Liver (tissue), 9 donors: ENCODE data around the gene MPC2. TPM values are rescaled to one million over a fixed set of nuclear protein-coding genes. Genes with fewer than 3 reads are reported as not detected.

Source experiments
- DNase-seq: peaks from one replicate; pipeline ENCODE4 v3.0.0-alpha.2; 2017; ENCODE audit warnings: low spot score
- H3K27ac ChIP-seq, 2 donors: one replicate each; pipeline ENCODE4 v1.7.0; 2013; ENCODE audit warnings: inconsistent platforms in 2 of 2, low read length in 2 of 2, control low read depth in 1 of 2, low read depth in 1 of 2, mild to moderate bottlenecking in 1 of 2
- H3K27me3 ChIP-seq, 4 donors: one replicate each; pipeline versions ENCODE4 v1.6.1 to v1.7.0; 2013; ENCODE audit warnings: low read length in 3 of 4, inconsistent platforms in 1 of 4, mild to moderate bottlenecking in 1 of 4, moderate library complexity in 1 of 4; ENCODE audit not compliant: control insufficient read depth in 4 of 4, insufficient read depth in 4 of 4
- H3K36me3 ChIP-seq, 4 donors: one replicate each; pipeline versions ENCODE4 v1.6.1 to v1.7.0; 2013; ENCODE audit warnings: low read length in 3 of 4, mild to moderate bottlenecking in 3 of 4, low read depth in 1 of 4, moderate library complexity in 1 of 4; ENCODE audit not compliant: control insufficient read depth in 4 of 4, insufficient read depth in 3 of 4
- H3K4me1 ChIP-seq, 4 donors: one replicate each; pipeline versions ENCODE4 v1.6.1 to v1.7.0; 2013; ENCODE audit warnings: low read length in 3 of 4, mild to moderate bottlenecking in 3 of 4, moderate library complexity in 1 of 4; ENCODE audit not compliant: control insufficient read depth in 4 of 4, insufficient read depth in 4 of 4
- H3K4me3 ChIP-seq, 3 donors: one replicate each; pipeline versions ENCODE4 v1.6.1 to v1.7.0; 2013; ENCODE audit warnings: low read length in 3 of 3, control low read depth in 1 of 3, low read depth in 1 of 3, mild to moderate bottlenecking in 1 of 3
- H3K9ac ChIP-seq, 2 donors: one replicate each; pipeline ENCODE4 v1.7.0; 2013; ENCODE audit warnings: low read length in 2 of 2, mild to moderate bottlenecking in 2 of 2, moderate library complexity in 2 of 2, control low read depth in 1 of 2, low read depth in 1 of 2
- H3K9me3 ChIP-seq, 4 donors: one replicate each; pipeline versions ENCODE4 v1.6.1 to v1.7.0; 2013; ENCODE audit warnings: low read length in 3 of 4; ENCODE audit not compliant: control insufficient read depth in 4 of 4
- EGR1 ChIP-seq, 2 donors: IDR thresholded peaks; 2 replicates each; pipeline ENCODE4 v1.6.1; 2016 to 2018; ENCODE audit warnings: antibody characterized with exemption in 2 of 2, low read depth in 2 of 2
- FOXA1 ChIP-seq: IDR thresholded peaks from 2 replicates; pipeline ENCODE4 v1.6.1; 2016; ENCODE audit warnings: antibody characterized with exemption
- FOXA2 ChIP-seq: IDR thresholded peaks from 2 replicates; pipeline ENCODE4 v1.6.1; 2016; ENCODE audit warnings: antibody characterized with exemption
- GABPA ChIP-seq, 2 donors: IDR thresholded peaks in 1 of 2; conservative IDR thresholded peaks in 1 of 2; 2 replicates each; pipeline ENCODE4 v1.6.1; 2016; ENCODE audit warnings: antibody characterized with exemption in 2 of 2, mild to moderate bottlenecking in 1 of 2, moderate library complexity in 1 of 2
- HNF4A ChIP-seq, 2 donors: conservative IDR thresholded peaks; 2 replicates each; pipeline ENCODE4 v1.6.1; 2016; ENCODE audit warnings: antibody characterized with exemption in 2 of 2, mild to moderate bottlenecking in 2 of 2
- HNF4G ChIP-seq: IDR thresholded peaks from 2 replicates; pipeline ENCODE4 v1.6.1; 2016; ENCODE audit warnings: antibody characterized with exemption
- JUND ChIP-seq, 2 donors: IDR thresholded peaks; 2 replicates each; pipeline ENCODE4 v1.6.1; 2016; ENCODE audit warnings: antibody characterized with exemption in 2 of 2
- NR2F2 ChIP-seq: IDR thresholded peaks from 2 replicates; pipeline ENCODE4 v1.6.1; 2016; ENCODE audit warnings: antibody characterized with exemption
- RAD21 ChIP-seq, 2 donors: IDR thresholded peaks; 2 replicates each; pipeline ENCODE4 v1.6.1; 2016; ENCODE audit warnings: antibody characterized with exemption in 2 of 2, mild to moderate bottlenecking in 2 of 2
- RXRA ChIP-seq, 2 donors: IDR thresholded peaks; 2 replicates each; pipeline ENCODE4 v1.6.1; 2017 to 2018; ENCODE audit warnings: antibody characterized with exemption in 2 of 2, mild to moderate bottlenecking in 1 of 2
- SP1 ChIP-seq: IDR thresholded peaks from 2 replicates; pipeline ENCODE4 v1.6.1; 2018; ENCODE audit warnings: antibody characterized with exemption, mild to moderate bottlenecking
- TAF1 ChIP-seq: conservative IDR thresholded peaks from 2 replicates; pipeline ENCODE4 v1.6.1; 2016; ENCODE audit warnings: antibody characterized with exemption, mild to moderate bottlenecking
- YY1 ChIP-seq: IDR thresholded peaks from 2 replicates; pipeline ENCODE4 v1.6.1; 2016; ENCODE audit warnings: antibody characterized with exemption, mild to moderate bottlenecking
- WGBS: extraction: QIAGEN DNeasy Blood & Tissue Kit; methylation state at CpG from one replicate; pipeline ENCODE4 v1.1.7; 2013; 5-methylcytosine and 5-hydroxymethylcytosine counted together
- polyA plus RNA-seq, 2 donors: library from polyadenylated mRNA; stranded (reverse) in 1 of 2; unstranded in 1 of 2; fragments of 200-250 nt in 1 of 2; fragments of >200 nt in 1 of 2; fragmentation: Nextera tagmentation in 1 of 2; extraction: Ambion mirVana in 1 of 2; gene quantifications; one replicate each; pipeline versions ENCODE4 v1.2.1 to v1.2.3, GENCODE V29; 2013 to 2015
- total RNA-seq, 2 donors: library from RNA; depleted of rRNA; stranded (reverse); fragments of >200 nt; gene quantifications; one replicate each; pipeline ENCODE4 v1.2.3, GENCODE V29; 2014
- TF ChIP-seq, protein P1 (sequence below): IDR thresholded peaks from 2 replicates; pipeline ENCODE4 v1.6.1; 2016; ENCODE audit warnings: antibody characterized with exemption
- TF ChIP-seq, protein P2 (sequence below): IDR thresholded peaks from 2 replicates; pipeline ENCODE4 v1.6.1; 2016; ENCODE audit warnings: antibody characterized with exemption
- TF ChIP-seq, protein P3 (sequence below): fragments of 150-350 bp; IDR thresholded peaks from 2 replicates; pipeline ENCODE4 v1.5.1; 2017; ENCODE audit warnings: improper control_type of control experiment, low read depth, low read length; ENCODE audit not compliant: missing input control
- TF ChIP-seq, protein P4 (sequence below): IDR thresholded peaks from 2 replicates; pipeline ENCODE4 v1.6.1; 2016; ENCODE audit warnings: antibody characterized with exemption, mild to moderate bottlenecking
- TF ChIP-seq, protein P5 (sequence below): IDR thresholded peaks from 2 replicates; pipeline ENCODE4 v1.6.1; 2016; ENCODE audit warnings: antibody characterized with exemption
- donor health status: healthy.
- donor health status: healthy.
- donor health status: healthy.
- donor health status: healthy.
- donor health status: healthy.

Gene MPC2
- total and polyA plus RNA-seq, 4 donors: 78.8 to 369 (median 127) TPM

DNA sequence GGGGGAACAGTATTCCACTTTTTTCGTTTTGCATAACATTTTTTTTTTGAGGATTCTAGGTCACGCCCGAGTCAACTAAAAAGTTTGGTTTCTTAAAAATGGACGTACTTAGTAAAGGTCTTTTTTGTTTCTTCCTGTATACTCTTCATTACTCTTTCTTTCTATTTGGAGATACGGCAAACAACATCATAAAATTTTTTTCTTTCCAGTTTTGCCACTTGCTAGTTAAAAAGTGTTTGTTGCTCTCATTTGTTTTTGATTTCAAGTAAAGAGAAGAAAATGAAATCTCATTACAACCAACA, 788 bp upstream of the MPC2 start:
- H3K4me1 ChIP-seq: peaks cover 2 to 17% (median 10%) of the 10 kb centered on the region in 4 donors
- H3K9ac ChIP-seq: peak overlapping the region; percentile 73 to 99
- H3K36me3 ChIP-seq: no peaks in the 10 kb centered on the region
- peak overlapping the region; percentile 95 to 99 for H3K27ac ChIP-seq
- under 1% methylated on average over 5 of the region's 5 CpGs for WGBS
- peak overlapping the region; percentile 66 to 94 (median 87) for H3K4me3 ChIP-seq
- DNase-seq: no peak
- H3K9me3 ChIP-seq: no peaks in the 10 kb centered on the region
- no peaks in the 10 kb centered on the region for H3K27me3 ChIP-seq
- TF ChIP-seq NR2F2 (no peak), TAF1 (peak; percentile 44), YY1 (peak; percentile 16)

DNA sequence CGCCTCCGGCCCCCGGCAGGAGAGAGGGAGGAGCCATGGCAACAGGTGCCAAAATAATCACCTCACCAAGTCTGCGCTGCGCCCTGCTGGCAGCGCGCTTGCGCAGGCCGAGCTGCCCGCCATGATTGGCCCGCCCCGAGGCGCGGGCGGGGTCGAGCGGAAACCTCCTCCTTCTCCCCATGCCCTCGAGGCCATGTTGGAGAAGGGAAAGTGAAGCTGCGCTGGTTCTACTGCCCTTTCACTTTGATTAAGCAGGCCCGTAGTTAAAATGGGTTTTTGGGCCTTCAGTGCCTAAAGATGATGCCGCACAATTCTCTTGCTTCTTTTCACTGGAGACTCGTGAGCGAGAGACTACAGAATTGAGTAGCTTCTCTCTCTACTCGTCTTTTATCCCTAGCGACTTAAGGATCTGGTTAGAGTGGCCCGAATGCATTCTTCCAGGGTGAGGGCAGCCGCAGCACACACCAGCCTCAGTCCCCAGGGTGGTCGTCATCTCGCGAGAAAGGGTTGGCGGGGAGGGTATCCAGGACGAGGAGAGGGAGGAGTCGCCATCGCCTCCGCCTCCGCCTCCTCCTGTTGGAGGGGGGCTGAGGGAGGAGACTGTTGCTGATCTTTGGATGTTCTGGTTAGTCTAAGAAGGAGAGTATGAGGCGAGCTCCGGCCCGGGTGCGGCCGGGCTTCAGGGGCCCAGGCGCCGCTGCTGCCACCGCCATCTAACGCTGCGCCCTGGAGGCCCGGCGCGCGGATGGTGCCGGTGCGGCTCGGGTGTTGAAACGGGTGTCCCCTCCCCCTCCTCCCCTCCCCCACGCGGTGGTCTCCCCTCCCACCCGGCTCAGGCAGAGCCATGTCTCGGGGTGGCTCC, 573 bp downstream of the MPC2 start, which contains the start of gene DCAF6:
Gene DCAF6 (plus strand): TSS at position 616 of the 862 bp plus-strand sequence. CDS start 229 bp downstream, at position 845.
- Histone ChIP-seq H3K27me3 (no peaks in the 10 kb centered on the region), H3K9me3 (no peaks in the 10 kb centered on the region), H3K36me3 (no peaks in the 10 kb centered on the region), H3K4me1 (peaks cover 3 to 19% (median 10%) of the 10 kb centered on the region in 4 donors), H3K27ac (peak within 1 kb of the TSS; percentile 95 to 99), H3K9ac (peak within 1 kb of the TSS; percentile 90 to 99), H3K4me3 (peak within 1 kb of the TSS; percentile 85 to 98 (median 87))
- under 1% methylated on average over 58 of the region's 58 CpGs for WGBS
- peak; percentile 94 for DNase-seq
- TF ChIP-seq, protein P1, sequence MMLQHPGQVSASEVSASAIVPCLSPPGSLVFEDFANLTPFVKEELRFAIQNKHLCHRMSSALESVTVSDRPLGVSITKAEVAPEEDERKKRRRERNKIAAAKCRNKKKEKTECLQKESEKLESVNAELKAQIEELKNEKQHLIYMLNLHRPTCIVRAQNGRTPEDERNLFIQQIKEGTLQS: no peak
- peak in 1 of 2 donors; percentile 27 for TF ChIP-seq JUND (IDR thresholded peaks at IDR 0.05)
- TF ChIP-seq NR2F2: peak; percentile 41
- peak; percentile 32 to 50 for TF ChIP-seq RXRA (IDR thresholded peaks at IDR 0.05)
- TF ChIP-seq, protein P2, sequence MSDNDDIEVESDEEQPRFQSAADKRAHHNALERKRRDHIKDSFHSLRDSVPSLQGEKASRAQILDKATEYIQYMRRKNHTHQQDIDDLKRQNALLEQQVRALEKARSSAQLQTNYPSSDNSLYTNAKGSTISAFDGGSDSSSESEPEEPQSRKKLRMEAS: no peak
- TF ChIP-seq, protein P3, sequence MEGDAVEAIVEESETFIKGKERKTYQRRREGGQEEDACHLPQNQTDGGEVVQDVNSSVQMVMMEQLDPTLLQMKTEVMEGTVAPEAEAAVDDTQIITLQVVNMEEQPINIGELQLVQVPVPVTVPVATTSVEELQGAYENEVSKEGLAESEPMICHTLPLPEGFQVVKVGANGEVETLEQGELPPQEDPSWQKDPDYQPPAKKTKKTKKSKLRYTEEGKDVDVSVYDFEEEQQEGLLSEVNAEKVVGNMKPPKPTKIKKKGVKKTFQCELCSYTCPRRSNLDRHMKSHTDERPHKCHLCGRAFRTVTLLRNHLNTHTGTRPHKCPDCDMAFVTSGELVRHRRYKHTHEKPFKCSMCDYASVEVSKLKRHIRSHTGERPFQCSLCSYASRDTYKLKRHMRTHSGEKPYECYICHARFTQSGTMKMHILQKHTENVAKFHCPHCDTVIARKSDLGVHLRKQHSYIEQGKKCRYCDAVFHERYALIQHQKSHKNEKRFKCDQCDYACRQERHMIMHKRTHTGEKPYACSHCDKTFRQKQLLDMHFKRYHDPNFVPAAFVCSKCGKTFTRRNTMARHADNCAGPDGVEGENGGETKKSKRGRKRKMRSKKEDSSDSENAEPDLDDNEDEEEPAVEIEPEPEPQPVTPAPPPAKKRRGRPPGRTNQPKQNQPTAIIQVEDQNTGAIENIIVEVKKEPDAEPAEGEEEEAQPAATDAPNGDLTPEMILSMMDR: peak; percentile 8
- no peak for TF ChIP-seq HNF4G
- TF ChIP-seq GABPA (IDR thresholded peaks at IDR 0.05 in 1 of 2, conservative IDR thresholded peaks at IDR 0.05 in 1 of 2): peak in 1 of 2 donors; percentile 6
- TF ChIP-seq SP1: peak; percentile 90
- no peak for TF ChIP-seq FOXA2
- TF ChIP-seq YY1: peak; percentile 100
- peak; percentile 2 to 20 for TF ChIP-seq HNF4A (conservative IDR thresholded peaks at IDR 0.05)
- peak; percentile 95 for TF ChIP-seq TAF1
- TF ChIP-seq, protein P4, sequence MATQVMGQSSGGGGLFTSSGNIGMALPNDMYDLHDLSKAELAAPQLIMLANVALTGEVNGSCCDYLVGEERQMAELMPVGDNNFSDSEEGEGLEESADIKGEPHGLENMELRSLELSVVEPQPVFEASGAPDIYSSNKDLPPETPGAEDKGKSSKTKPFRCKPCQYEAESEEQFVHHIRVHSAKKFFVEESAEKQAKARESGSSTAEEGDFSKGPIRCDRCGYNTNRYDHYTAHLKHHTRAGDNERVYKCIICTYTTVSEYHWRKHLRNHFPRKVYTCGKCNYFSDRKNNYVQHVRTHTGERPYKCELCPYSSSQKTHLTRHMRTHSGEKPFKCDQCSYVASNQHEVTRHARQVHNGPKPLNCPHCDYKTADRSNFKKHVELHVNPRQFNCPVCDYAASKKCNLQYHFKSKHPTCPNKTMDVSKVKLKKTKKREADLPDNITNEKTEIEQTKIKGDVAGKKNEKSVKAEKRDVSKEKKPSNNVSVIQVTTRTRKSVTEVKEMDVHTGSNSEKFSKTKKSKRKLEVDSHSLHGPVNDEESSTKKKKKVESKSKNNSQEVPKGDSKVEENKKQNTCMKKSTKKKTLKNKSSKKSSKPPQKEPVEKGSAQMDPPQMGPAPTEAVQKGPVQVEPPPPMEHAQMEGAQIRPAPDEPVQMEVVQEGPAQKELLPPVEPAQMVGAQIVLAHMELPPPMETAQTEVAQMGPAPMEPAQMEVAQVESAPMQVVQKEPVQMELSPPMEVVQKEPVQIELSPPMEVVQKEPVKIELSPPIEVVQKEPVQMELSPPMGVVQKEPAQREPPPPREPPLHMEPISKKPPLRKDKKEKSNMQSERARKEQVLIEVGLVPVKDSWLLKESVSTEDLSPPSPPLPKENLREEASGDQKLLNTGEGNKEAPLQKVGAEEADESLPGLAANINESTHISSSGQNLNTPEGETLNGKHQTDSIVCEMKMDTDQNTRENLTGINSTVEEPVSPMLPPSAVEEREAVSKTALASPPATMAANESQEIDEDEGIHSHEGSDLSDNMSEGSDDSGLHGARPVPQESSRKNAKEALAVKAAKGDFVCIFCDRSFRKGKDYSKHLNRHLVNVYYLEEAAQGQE: peak; percentile 90
- peak; percentile 41 for TF ChIP-seq FOXA1
- TF ChIP-seq, protein P5, sequence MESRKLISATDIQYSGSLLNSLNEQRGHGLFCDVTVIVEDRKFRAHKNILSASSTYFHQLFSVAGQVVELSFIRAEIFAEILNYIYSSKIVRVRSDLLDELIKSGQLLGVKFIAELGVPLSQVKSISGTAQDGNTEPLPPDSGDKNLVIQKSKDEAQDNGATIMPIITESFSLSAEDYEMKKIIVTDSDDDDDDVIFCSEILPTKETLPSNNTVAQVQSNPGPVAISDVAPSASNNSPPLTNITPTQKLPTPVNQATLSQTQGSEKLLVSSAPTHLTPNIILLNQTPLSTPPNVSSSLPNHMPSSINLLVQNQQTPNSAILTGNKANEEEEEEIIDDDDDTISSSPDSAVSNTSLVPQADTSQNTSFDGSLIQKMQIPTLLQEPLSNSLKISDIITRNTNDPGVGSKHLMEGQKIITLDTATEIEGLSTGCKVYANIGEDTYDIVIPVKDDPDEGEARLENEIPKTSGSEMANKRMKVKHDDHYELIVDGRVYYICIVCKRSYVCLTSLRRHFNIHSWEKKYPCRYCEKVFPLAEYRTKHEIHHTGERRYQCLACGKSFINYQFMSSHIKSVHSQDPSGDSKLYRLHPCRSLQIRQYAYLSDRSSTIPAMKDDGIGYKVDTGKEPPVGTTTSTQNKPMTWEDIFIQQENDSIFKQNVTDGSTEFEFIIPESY: peak; percentile 99
- TF ChIP-seq RAD21 (IDR thresholded peaks at IDR 0.05): peak in 1 of 2 donors; percentile 5
- TF ChIP-seq EGR1 (IDR thresholded peaks at IDR 0.05; ENCODE audit: low read depth in 2 of 2): peak in 1 of 2 donors; percentile 90
